ENCODE measurements around the gene PSAT1. TPM values are rescaled to one million over a fixed set of nuclear protein-coding genes. Genes with fewer than 3 reads are reported as not detected.

PSAT1 gene
- total RNA-seq, 2 experiments from 2014 or later, result 110 to 112 TPM

GRCh38 chr9:78294290-78295176, 2.4 kb upstream of the PSAT1 start:
- Mint-ChIP-seq H3K4me1 (ENCODE audit: low read depth) (peaks cover 51% of the 10 kb centered on the region), H3K27me3 (ENCODE audit: low read depth) (no peaks in the 10 kb centered on the region), H3K4me3 (no peak overlapping the region), H3K36me3 (ENCODE audit: low read depth) (peaks cover 18% of the 10 kb centered on the region), H3K27ac (no peak overlapping the region), H3K9me3 (ENCODE audit: insufficient read depth) (no peaks in the 10 kb centered on the region)
- ChIA-PET POLR2A (no interaction called here), CTCF (interaction anchor here (1.1 to 2.6 kb wide), 2 partner anchors 63 to 74 kb away, joined by 3 to 8 read pairs; no protein-coding TSS in a partner anchor)
- DNase-seq (no peak), ATAC-seq (no peak)

- Mint-ChIP-seq H3K27me3 (ENCODE audit: low read depth) (no peaks in the 10 kb centered on the region), H3K4me3 (no peak overlapping the region), H3K27ac (no peak overlapping the region), H3K9me3 (ENCODE audit: insufficient read depth) (no peaks in the 10 kb centered on the region), H3K36me3 (ENCODE audit: low read depth) (peaks cover 22% of the 10 kb centered on the region), H3K4me1 (ENCODE audit: low read depth) (peaks cover 57% of the 10 kb centered on the region)
- POLR2A ChIA-PET, result no interaction called here
- CTCF ChIA-PET, result no interaction called here
- ATAC-seq, result no peak
- no peak for DNase-seq
Observed at GRCh38 chr9:78295177-78295575, 1.7 kb upstream of the PSAT1 start.

GRCh38 chr9:78295731-78296130, 1.2 kb upstream of the PSAT1 start:
- peak overlapping the region; percentile 95 for H3K27ac Mint-ChIP-seq
- DNase-seq (no peak), ATAC-seq (no peak)
- H3K27me3 Mint-ChIP-seq (ENCODE audit: low read depth), result no peaks in the 10 kb centered on the region
- peaks cover 59% of the 10 kb centered on the region for H3K4me1 Mint-ChIP-seq (ENCODE audit: low read depth)
- peaks cover 25% of the 10 kb centered on the region for H3K36me3 Mint-ChIP-seq (ENCODE audit: low read depth)
- peak overlapping the region; percentile 85 for H3K4me3 Mint-ChIP-seq
- no peaks in the 10 kb centered on the region for H3K9me3 Mint-ChIP-seq (ENCODE audit: insufficient read depth)
- ChIA-PET CTCF (no interaction called here), POLR2A (no interaction called here)

GRCh38 chr9:78296201-78296892, 578 bp upstream of the PSAT1 start:
- ATAC-seq (no peak), DNase-seq (peak; percentile 31)
- Mint-ChIP-seq H3K4me3 (peak overlapping the region; percentile 85), H3K36me3 (ENCODE audit: low read depth) (peaks cover 26% of the 10 kb centered on the region), H3K27ac (peak overlapping the region; percentile 95), H3K4me1 (ENCODE audit: low read depth) (peaks cover 60% of the 10 kb centered on the region), H3K9me3 (ENCODE audit: insufficient read depth) (no peaks in the 10 kb centered on the region), H3K27me3 (ENCODE audit: low read depth) (no peaks in the 10 kb centered on the region)
- ChIA-PET CTCF (interaction anchor here (0.6 to 1.6 kb wide), 10 partner anchors 20 to 1902 kb away, joined by 3 to 6 read pairs (median 4); partner anchors contain the start of genes CEP78 and RFK), POLR2A (interaction anchor here (0.6 to 2.4 kb wide), 10 partner anchors 8 to 67 kb away, joined by 3 to 11 read pairs (median 4); no protein-coding TSS in a partner anchor)

- ChIA-PET CTCF (interaction anchor here (1.1 to 1.6 kb wide), 6 partner anchors 39 to 320 kb away, joined by 3 to 6 read pairs (median 4); partner anchors contain the start of gene CEP78), POLR2A (interaction anchor here (0.7 to 2.4 kb wide), 9 partner anchors 11 to 72 kb away, joined by 3 to 11 read pairs (median 5); no protein-coding TSS in a partner anchor)
- Mint-ChIP-seq H3K36me3 (ENCODE audit: low read depth) (peaks cover 37% of the 10 kb centered on the region), H3K4me3 (peak overlapping the region; percentile 85), H3K27me3 (ENCODE audit: low read depth) (no peaks in the 10 kb centered on the region), H3K9me3 (ENCODE audit: insufficient read depth) (no peaks in the 10 kb centered on the region), H3K27ac (peak overlapping the region; percentile 95), H3K4me1 (ENCODE audit: low read depth) (peaks cover 56% of the 10 kb centered on the region)
- DNase-seq (no peak), ATAC-seq (no peak)
Observed at GRCh38 chr9:78297672-78297961, 692 bp downstream of the PSAT1 start.

- peaks cover 50% of the 10 kb centered on the region for H3K4me1 Mint-ChIP-seq (ENCODE audit: low read depth)
- H3K27ac Mint-ChIP-seq, result peak overlapping the region; percentile 95
- no peak for ATAC-seq
- peaks cover 39% of the 10 kb centered on the region for H3K36me3 Mint-ChIP-seq (ENCODE audit: low read depth)
- H3K27me3 Mint-ChIP-seq (ENCODE audit: low read depth), result no peaks in the 10 kb centered on the region
- ChIA-PET POLR2A (interaction anchor here (1.1 to 2.4 kb wide), 5 partner anchors 10 to 62 kb away, joined by 3 to 11 read pairs (median 6); no protein-coding TSS in a partner anchor), CTCF (interaction anchor here (0.7 to 1.6 kb wide), 5 partner anchors 24 to 1859 kb away, joined by 3 to 6 read pairs (median 3); no protein-coding TSS in a partner anchor)
- no peaks in the 10 kb centered on the region for H3K9me3 Mint-ChIP-seq (ENCODE audit: insufficient read depth)
- H3K4me3 Mint-ChIP-seq, result peak overlapping the region; percentile 85
- DNase-seq, result peak; percentile 40
Observed at GRCh38 chr9:78298046-78298765, 1.3 kb downstream of the PSAT1 start.

GRCh38 chr9:78300209-78300608, 3.3 kb downstream of the PSAT1 start:
- Mint-ChIP-seq H3K4me1 (ENCODE audit: low read depth) (peaks cover 38% of the 10 kb centered on the region), H3K9me3 (ENCODE audit: insufficient read depth) (no peaks in the 10 kb centered on the region), H3K36me3 (ENCODE audit: low read depth) (peaks cover 56% of the 10 kb centered on the region), H3K27ac (no peak overlapping the region), H3K4me3 (no peak overlapping the region), H3K27me3 (ENCODE audit: low read depth) (no peaks in the 10 kb centered on the region)
- DNase-seq (no peak), ATAC-seq (no peak)
- ChIA-PET POLR2A (no interaction called here), CTCF (interaction anchor here (1.1 kb wide), 1 partner anchor 37 kb away, joined by 4 read pairs; no protein-coding TSS in a partner anchor)

- no peak for ATAC-seq
- H3K4me1 Mint-ChIP-seq (ENCODE audit: low read depth), result peaks cover 28% of the 10 kb centered on the region
- no peaks in the 10 kb centered on the region for H3K27me3 Mint-ChIP-seq (ENCODE audit: low read depth)
- no peaks in the 10 kb centered on the region for H3K9me3 Mint-ChIP-seq (ENCODE audit: insufficient read depth)
- H3K27ac Mint-ChIP-seq, result no peak overlapping the region
- no peak for DNase-seq
- ChIA-PET POLR2A (no interaction called here), CTCF (no interaction called here)
- H3K4me3 Mint-ChIP-seq, result no peak overlapping the region
- peaks cover 68% of the 10 kb centered on the region for H3K36me3 Mint-ChIP-seq (ENCODE audit: low read depth)
Observed at GRCh38 chr9:78301466-78301865, 4.5 kb downstream of the PSAT1 start.

GRCh38 chr9:78303377-78304062, 6.6 kb downstream of the PSAT1 start:
- peak overlapping the region; percentile 29 for H3K27ac Mint-ChIP-seq
- H3K4me1 Mint-ChIP-seq (ENCODE audit: low read depth), result peaks cover 21% of the 10 kb centered on the region
- DNase-seq (no peak), ATAC-seq (no peak)
- CTCF ChIA-PET, result no interaction called here
- POLR2A ChIA-PET, result no interaction called here
- H3K9me3 Mint-ChIP-seq (ENCODE audit: insufficient read depth), result no peaks in the 10 kb centered on the region
- H3K27me3 Mint-ChIP-seq (ENCODE audit: low read depth), result no peaks in the 10 kb centered on the region
- peaks cover 68% of the 10 kb centered on the region for H3K36me3 Mint-ChIP-seq (ENCODE audit: low read depth)
- no peak overlapping the region for H3K4me3 Mint-ChIP-seq

GRCh38 chr9:78304357-78304756, 7.4 kb downstream of the PSAT1 start:
- H3K4me3 Mint-ChIP-seq, result no peak overlapping the region
- H3K9me3 Mint-ChIP-seq (ENCODE audit: insufficient read depth), result no peaks in the 10 kb centered on the region
- H3K27me3 Mint-ChIP-seq (ENCODE audit: low read depth), result no peaks in the 10 kb centered on the region
- DNase-seq (no peak), ATAC-seq (no peak)
- POLR2A ChIA-PET, result interaction anchor here (0.8 kb wide), 1 partner anchor 9 kb away, joined by 3 read pairs; no protein-coding TSS in a partner anchor
- no peak overlapping the region for H3K27ac Mint-ChIP-seq
- peaks cover 68% of the 10 kb centered on the region for H3K36me3 Mint-ChIP-seq (ENCODE audit: low read depth)
- H3K4me1 Mint-ChIP-seq (ENCODE audit: low read depth), result peaks cover 14% of the 10 kb centered on the region
- CTCF ChIA-PET, result no interaction called here

Data from activated CD8-positive, alpha-beta T cell treated with anti-CD3 and anti-CD28 coated beads, Interleukin-2, amount 10 ng/mL, durations not matched to agents 7 days and 5 days (primary cell).